CD1c-positive myeloid dendritic cell (primary cell): ENCODE results near the gene MILR1.
"Not testable (repeated sequence)": the region's sequence is repeated elsewhere in the genome, so short reads cannot be mapped to it uniquely, and the experiment has no call there.

Experiments used
- DNase-seq: peaks from one replicate; pipeline ENCODE4 v3.0.0-alpha.2; 2016; ENCODE audit errors: extremely low spot score

Gene MILR1, protein sequence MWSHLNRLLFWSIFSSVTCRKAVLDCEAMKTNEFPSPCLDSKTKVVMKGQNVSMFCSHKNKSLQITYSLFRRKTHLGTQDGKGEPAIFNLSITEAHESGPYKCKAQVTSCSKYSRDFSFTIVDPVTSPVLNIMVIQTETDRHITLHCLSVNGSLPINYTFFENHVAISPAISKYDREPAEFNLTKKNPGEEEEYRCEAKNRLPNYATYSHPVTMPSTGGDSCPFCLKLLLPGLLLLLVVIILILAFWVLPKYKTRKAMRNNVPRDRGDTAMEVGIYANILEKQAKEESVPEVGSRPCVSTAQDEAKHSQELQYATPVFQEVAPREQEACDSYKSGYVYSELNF

DNA sequence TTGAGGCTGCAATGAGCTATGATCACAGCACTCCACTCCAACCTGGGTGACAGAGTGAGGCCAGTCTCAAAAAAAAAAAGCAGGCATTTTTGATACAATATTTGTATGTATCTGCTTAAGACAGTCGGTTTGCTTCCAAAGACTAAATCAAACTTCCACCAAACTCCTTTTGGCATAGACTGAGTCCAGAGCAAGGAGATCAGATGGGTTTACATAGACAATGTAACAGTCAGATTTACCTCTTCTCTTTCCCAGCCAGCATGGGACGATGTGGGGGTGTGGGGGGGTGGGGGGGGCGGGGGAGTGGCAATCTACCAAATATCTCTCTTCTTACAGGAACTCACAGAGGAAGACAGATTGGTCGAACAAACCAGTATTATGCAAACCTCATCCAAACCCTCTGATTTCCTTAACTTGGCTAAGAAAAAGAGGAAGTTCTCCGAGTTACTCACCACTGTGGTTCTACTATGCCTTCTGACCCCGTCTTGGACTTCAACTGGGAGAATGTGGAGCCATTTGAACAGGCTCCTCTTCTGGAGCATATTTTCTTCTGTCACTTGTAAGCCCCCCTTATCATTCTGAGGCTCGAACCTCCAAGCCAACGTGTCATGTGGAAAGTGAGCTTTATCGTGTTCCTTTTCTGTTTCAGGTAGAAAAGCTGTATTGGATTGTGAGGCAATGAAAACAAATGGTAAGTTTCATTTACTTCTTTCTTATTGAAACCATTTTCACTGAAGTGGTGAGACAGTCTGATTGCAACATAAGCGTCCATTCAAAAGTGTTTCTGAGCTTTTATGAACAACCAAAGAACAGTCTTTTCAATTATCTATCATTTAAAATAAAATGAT is at the start of gene MILR1:
MILR1 (plus strand) TSS at position 451 of the 848 bp plus-strand sequence; CDS start at position 505, 54 bp downstream.
- DNase-seq = peak; percentile 95

DNA sequence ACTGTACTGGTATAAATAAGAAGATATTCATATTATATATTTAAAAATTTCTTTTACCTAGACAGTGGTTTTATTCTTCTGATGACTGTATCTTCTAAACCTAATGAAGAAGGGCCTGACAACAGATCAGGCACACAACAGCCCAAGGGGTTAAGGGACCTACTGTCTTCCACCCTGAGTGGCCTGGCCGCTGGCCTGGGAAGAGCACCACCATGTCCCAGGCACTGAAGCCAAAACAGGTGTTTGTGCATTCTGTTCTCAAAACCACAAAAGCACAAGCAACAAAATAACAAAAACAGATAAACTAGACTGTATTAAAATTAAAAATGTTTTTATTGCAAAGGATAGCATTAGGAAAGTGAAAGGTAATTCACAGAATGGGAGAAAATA is 49.2 kb upstream of the MILR1 start:
- DNase-seq = no peak

DNA sequence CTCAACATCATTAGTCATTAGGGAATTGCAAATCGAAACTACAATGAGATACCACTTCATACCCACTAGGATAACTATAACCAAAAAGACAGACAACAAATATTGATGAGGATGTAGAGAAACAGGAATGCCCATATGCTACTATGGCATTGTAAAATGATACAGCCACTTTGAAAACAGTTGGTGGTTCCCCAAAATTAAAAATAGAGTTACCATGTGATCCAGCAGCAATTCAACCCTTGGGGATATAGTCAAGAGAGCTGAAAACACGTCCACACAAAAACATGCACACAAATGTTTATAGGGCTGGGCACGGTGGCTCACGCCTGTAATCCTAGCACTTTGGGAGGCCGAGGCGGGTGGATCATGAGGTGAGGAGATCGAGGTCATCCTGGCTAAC is 48.3 kb upstream of the MILR1 start:
- DNase-seq = peak; percentile 49

DNA sequence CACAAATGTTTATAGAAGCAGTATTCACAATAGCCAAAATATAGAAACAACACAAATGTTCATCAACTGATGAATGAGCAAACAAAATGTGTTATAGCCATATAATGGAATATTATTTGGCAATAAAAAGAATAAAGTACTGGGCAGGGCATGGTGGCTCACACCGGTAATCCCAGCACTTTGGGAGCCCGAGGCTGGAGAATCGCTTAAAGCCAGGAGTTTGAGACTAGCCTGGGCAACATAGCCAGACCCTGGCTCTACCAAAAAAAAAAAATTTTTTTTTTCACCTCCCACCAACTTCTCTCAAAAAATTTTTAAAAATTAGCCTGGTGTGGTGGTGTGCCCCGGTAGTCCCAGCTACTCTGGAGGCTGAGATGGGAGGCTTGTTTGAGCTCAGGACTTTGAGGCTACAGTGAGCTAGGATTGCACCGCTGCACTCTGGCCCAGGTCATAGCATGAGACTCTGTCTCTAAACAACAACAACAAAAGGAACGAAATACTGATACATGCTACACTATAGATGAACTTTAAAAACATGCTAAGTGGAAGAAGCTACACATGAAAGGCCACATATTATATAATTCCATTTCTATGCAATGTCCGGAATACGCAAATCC is 47.6 kb upstream of the MILR1 start:
- DNase-seq = no peak

DNA sequence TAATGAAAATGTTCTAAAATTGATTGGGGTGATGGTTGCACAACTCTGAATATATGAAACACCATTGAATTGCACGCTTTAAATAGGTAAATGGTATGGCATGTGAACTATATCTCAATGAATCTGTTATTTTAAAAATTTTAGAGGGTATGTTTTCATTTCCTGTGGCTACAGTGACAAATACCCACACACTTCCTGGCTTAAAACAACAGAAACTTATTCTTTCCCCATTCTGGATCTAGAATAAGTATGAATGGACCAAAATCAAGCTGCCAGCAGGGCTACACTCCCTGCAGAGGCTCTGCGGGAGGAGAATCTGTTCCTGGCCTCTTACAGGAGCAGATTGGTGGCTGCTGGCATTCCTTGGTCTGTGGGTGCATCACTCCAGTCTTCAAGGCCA is 47.0 kb upstream of the MILR1 start:
- DNase-seq = peak; percentile 51

DNA sequence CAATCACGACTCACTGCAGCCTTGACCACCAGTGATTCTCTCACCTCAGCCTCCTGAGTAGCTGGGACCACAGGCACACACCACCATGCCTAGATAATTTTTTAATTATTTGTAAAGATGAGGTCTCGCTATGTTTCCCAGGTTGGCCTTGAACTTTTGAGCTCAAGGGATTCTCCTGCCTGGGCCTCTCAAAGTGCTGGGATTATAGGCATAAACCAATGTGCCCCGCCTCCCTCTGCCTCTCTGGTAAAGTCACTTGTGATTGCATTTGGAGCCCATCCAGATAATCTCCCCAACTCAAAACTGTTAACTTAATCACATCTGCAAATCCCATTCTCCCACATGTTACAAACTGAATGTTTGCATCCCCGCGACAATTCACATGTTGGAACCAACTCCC is 46.4 kb upstream of the MILR1 start:
- DNase-seq = no peak

DNA sequence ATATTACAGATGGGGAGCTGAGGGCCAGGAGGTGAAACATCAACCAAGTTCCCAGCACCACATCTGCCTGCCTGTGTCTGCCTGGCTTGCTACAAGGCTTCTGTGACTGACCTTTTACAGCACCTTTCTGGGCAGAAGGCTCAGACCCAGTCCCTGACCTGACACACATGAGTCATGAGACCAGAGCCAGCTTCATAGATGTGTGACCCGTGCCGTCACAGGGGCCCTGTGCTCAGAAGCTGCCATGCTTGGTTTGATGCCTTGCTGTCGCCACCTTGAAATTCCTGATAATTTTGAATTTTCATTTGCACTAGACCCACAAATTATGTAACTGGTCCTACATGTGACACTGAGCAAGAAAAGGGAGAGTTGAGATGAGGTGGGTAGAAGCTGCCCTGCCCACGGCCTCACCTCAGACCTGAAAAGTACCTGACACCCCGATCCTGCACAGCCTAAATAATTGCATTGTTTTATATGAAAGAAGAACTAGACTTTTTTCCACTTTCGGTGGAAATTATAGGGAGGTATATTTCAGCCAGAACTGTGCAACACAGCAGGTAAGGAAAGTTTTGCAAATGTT is 44.9 kb upstream of the MILR1 start:
- no peak for DNase-seq

DNA sequence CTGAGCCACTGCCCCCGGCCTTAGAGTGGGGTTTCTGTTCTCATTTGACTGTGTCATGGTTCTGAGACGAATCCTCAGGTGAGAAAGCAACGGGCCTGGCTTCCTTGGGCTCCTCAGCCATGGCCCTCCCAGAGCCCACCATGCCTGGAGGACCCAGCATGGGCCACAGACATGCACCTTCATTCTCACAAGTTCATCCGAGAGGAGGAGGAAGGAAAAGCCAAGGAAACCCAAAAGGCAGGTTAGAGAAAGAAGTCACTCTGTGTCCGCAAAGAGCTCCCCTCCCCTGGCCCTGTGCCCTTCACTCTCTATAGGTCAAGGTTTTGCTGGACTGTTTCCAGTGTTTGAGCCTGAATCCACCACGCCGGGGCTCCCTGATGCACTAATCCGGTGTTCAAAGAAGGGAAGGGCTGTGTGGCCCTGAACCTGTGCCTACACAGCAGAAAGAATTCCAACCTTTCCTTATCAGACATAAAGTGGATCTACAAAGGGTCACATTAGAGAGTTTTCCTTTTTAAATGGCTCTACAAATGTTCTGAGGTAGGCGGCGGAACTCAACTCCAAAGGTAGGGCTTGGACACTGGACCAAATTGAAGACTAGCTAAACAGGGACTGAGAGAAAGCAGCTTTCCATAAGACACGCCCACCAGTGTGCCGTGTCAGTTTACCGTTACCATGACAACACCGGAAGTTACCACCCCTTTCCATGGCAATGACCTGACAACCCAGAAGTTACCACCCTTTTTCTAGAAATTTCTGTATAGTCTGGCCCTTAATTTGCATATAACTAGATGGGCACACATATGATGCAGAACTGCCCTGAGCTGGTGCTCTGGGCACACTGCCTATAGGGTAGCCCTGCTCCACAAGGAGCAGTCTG is 42.4 kb upstream of the MILR1 start:
- peak; percentile 66 for DNase-seq

DNA sequence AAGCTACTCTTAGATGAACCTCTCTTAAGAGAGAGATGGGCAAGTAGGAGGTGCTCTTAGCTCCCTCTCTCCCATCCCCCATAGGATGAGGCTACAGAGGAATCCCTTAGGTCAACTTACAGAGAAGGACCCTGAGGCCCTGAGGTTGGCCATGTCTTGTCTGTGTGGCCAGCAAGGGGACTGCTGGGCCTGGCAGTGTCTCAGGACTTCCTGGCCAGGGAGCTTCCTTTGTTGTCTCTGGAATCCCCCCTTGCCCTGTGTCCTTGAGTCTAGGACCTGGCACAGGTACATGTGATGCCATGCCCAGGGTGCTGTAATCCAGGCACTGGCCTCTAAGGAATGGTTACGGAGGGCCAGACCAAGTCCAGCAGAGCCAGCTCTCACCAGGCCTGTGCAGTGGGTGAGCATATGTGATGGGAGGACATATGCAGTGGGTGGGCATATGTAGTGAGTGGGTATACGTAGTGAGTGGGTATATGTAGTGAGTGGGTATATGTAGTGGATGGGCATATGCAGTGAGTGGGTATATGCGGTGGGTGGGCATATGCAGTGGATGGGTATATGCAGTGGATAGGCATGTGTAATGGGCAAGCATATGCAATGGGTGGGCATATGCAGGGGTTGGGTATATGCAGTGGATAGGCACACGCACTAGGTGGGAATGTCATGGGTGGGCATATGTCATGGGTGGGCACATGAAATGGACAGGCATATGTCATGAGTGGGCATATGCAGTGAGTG is 38.0 kb upstream of the MILR1 start:
- DNase-seq = no peak

DNA sequence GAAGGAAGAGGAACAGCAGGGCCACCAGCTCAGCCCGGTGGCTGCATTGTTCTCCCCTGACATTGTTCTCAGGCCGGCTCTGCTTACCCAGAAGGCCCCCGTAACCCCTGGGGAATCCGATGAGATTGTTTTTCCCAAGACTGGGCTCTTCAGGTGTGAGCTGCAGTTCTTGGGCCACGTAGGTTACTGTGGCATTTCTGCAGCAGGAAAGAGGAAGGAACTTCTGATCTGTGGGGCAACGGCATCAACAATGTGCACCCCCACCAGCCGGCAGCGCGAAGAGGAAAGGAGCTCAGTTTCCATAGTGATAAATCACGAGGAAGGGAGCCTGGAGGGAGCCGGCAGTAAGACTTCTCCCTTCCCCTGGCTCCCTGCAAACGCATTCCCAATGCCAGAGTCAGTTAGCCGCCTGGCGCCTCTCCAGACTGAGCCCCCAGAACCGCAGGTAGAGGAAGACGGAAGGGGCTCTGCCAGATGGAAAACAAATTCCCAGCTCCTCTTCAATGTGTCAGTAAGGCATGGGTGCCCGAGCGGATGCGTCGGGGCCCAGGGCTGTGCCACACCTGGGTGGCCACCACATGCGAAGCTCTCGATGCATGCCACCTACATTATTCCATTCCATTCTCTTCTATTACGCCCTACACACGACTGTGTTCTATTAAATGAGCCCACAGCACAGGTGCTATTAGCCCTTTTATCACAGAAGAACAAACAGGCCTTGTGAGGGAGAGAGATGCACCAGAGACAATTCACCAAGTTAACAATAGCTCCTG is 36.7 kb upstream of the MILR1 start:
- DNase-seq = peak; percentile 81

DNA sequence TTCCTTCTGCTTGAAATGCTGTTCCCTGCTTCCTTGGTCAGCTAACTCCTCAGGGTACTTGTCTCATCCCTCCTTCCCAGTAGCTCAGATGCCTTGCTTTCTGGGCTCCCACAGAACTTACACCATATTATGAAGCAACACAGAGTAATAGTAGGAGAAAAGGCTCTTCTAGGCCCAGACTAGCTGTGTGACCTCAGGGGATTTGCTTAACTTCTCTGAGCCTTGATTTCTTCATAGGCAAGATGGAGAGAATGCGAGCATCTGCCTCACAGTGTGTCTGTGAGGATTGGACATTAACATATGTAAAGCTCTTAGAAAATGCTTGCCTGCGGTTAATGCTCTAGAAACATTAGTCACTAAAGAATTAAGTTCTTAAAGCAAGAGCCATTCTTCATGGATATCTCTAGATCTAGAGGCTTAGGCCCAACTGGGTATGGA is 36.0 kb upstream of the MILR1 start:
- DNase-seq = no peak

DNA sequence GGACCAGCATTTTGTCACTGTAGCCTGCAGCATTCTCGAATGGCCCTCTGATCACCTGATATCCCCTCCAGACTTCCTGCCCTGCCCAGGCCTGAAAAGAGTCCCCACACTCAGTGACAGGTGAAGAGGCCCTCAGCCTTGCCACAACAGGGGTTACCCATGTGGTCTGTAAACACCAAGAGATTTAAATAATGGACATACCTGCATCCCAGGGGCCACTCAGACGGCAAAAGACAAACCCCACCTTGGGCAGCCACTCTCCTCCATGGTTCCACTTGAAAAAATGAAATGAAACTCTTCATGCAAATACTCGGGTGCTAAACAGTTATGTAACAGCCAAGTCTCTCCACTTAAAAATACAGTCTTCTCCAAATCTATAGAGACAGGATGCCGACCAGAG is 35.4 kb upstream of the MILR1 start:
- DNase-seq = peak; percentile 51

DNA sequence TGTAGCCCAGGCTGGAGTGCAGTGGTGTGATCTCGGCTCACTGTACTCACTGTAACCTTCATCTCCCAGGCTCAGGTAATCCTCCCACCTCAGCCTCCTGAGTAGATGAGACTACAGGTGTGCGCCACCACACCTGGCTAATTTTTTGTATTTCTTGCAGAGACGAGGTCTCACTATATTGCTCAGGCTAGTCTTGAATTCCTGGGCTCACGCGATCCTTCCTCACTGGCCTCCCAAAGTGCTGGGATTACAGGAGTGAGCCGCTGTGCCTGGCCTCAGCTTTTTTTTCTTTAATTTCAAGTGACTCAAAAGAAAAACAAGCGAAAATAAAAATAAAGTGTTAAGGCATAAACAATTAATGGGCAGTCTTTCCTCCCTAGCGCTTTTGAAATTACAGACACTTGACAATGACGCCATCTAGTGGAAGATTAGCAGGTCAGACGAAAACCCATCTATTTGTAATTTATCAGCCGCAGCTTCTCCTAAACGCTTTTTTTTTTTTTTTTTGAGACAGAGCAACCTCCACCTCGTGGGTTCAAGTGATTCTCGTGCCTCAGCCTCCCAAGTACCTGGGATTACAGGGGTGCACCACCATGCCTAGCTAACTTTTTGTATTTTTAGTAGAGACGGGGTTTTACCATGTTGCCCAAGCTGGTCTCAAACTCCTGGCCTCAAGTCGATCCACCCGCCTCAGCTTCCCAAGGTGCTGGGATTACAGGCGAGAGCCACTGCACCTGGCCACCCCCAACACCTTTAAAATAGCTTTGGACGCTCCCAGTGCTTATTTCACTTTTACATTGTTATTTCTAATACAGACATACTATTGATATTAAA is 30.2 kb upstream of the MILR1 start:
- peak; percentile 82 for DNase-seq

DNA sequence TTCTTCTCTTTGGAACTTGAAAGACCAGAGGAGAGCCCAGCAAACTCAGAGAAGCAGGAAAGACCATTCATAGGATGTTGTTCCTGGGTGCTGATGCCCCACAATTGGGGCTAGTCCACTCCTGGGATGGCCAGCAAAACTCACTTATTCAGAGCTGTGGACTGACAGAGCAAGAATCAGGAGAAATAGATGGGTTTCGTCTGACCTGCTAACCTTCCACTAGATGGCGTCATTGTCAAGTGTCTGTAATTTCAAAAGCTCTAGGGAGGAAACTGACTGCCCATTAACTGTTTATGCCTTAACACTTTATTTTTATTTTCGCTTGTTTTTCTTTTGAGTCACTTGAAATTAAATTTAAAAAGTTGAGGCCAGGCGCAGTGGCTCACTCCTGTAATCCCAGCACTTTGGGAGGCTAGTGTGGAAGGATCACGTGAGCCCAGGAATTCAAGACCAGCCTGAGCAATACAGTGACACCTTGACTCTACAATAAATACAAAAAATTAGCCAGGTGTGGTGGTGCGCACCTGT is 28.7 kb upstream of the MILR1 start:
- peak; percentile 86 for DNase-seq

DNA sequence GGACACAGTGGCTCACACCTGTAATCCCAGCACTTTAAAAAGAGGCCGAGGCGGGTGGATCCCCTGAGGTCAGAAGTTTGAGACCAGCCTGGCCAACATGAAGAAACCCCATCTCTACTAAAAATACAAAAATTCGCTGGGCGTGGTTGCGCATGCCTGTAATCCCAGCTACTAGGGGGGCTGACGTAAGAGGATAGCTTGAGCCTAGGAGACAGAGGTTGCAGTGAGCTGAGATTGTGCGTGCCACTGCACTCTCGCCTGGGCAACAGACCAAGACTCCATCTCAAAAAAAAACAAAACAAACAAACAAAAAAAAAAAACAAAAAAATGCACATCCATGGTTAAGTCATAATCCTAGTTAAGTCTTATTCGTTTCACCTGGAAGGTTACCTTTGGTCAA is 26.8 kb upstream of the MILR1 start:
- not testable (repeated sequence) for DNase-seq

DNA sequence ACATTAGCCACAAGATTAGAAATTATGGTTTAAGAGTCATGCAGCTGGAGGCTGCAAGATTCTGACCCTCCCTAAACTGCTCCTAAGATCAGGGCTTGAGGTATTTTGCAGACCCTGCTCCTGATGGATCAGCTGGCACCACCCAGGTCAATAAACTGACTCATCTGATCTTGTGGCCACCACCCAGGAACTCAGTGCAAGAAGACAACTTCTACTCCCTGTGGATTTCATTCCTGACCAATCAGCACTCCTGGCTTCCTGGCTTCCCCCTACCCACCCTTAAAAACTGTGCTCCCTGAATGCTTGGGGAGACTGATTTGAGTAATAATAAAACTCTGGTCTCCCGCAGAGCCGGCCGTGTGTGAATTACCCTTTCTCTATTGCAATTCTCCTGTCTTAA is 25.0 kb upstream of the MILR1 start:
- DNase-seq = no peak

DNA sequence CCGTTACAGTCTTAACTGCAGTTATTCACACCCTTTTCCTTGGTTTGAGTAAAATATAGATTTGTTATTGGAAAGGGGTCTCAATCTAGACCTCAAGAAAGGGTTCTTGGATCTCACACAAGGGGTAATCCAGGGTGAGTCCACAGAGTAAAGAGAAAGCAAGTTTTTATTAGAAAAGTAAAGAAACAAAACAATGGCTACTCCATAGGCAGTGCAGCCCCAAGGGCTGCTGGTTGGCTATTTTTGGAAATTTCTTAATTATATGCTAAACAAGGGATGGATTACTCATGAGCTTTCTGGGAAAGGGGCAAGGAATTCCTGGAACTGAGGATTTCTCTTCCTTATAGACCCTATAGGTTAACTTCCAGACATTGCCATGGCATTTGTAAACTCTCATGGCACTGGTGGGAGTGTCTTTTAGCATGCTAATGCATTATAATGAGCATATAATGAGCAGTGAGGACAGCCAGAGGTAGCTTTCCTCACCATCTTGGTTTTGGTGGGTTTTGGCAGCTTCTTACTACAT is 24.5 kb upstream of the MILR1 start:
- no peak for DNase-seq

DNA sequence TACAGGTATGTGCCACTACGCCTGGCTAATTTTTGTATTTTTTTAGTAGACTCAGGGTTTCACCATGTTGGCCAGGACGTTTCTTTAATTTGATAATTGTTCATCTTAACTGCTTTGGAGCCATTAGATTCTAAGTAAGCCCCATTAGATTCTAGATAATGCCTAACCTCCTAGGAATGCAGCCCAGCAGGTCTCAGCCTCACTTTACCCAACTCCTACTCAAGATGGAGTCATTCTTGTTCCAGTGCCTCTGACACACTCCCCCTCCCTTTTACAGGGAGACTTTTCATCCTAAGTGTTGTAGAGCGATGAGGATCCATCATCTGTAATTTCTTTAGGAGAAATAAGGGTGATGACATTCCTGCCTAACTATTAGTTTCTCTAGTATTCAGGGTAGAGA is 23.7 kb upstream of the MILR1 start:
- DNase-seq = no peak
